IMR-90 (cell line): Measurements from ENCODE around the gene METTL23.

Source experiments
- BHLHE40 ChIP-seq: fragments of 150-350 bp; IDR thresholded peaks from 2 replicates; pipeline ENCODE4 v1.6.1; 2016; ENCODE audit warnings: mild to moderate bottlenecking, low read depth, low read length
- CHD1 ChIP-seq: IDR thresholded peaks from 2 replicates; pipeline ENCODE4 v1.6.1; 2012; ENCODE audit warnings: low read depth, low read length, improper control_type of control experiment
- MAZ ChIP-seq: IDR thresholded peaks from 2 replicates; pipeline ENCODE4 v1.6.1; 2012; ENCODE audit warnings: low read depth, mild to moderate bottlenecking, low read length, improper control_type of control experiment, moderate library complexity, borderline replicate concordance
- POLR2A ChIP-seq: IDR thresholded peaks from 2 replicates; pipeline ENCODE4 v1.6.1; 2012; ENCODE audit warnings: mild to moderate bottlenecking, low read depth, low read length
- RFX5 ChIP-seq: IDR thresholded peaks from 2 replicates; pipeline ENCODE4 v1.8.0; 2012; ENCODE audit warnings: low read depth, mild to moderate bottlenecking, low read length, moderate library complexity
- TF ChIP-seq, protein P1 (sequence below): conservative IDR thresholded peaks from 2 replicates; pipeline ENCODE4 v1.5.1; 2012; ENCODE audit warnings: mild to moderate bottlenecking, low read depth, low read length, improper control_type of control experiment
- TF ChIP-seq, protein P2 (sequence below): fragments of 150-350 bp; IDR thresholded peaks from 2 replicates; pipeline ENCODE4 v1.6.1; 2017; ENCODE audit warnings: mild to moderate bottlenecking, antibody characterized with exemption, low read length, low read depth

DNA sequence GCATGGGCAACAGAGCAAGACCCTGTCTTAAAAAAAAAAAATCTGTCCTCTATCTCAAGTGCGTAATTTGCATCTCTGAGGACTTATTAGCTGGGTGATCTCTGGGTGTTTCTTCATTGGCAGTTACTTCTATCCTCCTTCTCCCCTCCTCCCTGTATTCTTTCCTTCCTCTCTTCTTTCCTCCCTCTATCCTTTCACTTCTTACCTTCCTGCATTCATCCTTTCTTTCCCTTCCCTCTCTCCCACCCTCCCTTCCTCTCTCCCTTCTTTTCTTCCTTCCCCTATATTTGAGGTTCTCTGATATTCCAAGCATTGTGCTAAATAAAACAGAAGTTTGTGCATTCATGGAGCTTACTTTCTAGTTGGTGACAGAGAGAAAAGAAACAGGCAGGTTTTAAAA, 22.0 kb downstream of the METTL23 start:
- TF ChIP-seq MAZ (no peak), POLR2A (no peak), CHD1 (no peak), BHLHE40 (no peak), RFX5 (no peak)
- TF ChIP-seq, protein P1, sequence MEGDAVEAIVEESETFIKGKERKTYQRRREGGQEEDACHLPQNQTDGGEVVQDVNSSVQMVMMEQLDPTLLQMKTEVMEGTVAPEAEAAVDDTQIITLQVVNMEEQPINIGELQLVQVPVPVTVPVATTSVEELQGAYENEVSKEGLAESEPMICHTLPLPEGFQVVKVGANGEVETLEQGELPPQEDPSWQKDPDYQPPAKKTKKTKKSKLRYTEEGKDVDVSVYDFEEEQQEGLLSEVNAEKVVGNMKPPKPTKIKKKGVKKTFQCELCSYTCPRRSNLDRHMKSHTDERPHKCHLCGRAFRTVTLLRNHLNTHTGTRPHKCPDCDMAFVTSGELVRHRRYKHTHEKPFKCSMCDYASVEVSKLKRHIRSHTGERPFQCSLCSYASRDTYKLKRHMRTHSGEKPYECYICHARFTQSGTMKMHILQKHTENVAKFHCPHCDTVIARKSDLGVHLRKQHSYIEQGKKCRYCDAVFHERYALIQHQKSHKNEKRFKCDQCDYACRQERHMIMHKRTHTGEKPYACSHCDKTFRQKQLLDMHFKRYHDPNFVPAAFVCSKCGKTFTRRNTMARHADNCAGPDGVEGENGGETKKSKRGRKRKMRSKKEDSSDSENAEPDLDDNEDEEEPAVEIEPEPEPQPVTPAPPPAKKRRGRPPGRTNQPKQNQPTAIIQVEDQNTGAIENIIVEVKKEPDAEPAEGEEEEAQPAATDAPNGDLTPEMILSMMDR = no peak
- TF ChIP-seq, protein P2, sequence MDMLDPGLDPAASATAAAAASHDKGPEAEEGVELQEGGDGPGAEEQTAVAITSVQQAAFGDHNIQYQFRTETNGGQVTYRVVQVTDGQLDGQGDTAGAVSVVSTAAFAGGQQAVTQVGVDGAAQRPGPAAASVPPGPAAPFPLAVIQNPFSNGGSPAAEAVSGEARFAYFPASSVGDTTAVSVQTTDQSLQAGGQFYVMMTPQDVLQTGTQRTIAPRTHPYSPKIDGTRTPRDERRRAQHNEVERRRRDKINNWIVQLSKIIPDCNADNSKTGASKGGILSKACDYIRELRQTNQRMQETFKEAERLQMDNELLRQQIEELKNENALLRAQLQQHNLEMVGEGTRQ = no peak
